ENCODE results near the gene KRTAP5-7. TPM values are rescaled to one million over a fixed set of nuclear protein-coding genes. Genes with fewer than 3 reads are reported as not detected.

Gene KRTAP5-7
- total and polyA plus RNA-seq, 2 of the 13 experiments (the other 11 are each of a cell fraction or from before 2014, with no cell fraction given): 0.54 TPM; not detected in 1

DNA sequence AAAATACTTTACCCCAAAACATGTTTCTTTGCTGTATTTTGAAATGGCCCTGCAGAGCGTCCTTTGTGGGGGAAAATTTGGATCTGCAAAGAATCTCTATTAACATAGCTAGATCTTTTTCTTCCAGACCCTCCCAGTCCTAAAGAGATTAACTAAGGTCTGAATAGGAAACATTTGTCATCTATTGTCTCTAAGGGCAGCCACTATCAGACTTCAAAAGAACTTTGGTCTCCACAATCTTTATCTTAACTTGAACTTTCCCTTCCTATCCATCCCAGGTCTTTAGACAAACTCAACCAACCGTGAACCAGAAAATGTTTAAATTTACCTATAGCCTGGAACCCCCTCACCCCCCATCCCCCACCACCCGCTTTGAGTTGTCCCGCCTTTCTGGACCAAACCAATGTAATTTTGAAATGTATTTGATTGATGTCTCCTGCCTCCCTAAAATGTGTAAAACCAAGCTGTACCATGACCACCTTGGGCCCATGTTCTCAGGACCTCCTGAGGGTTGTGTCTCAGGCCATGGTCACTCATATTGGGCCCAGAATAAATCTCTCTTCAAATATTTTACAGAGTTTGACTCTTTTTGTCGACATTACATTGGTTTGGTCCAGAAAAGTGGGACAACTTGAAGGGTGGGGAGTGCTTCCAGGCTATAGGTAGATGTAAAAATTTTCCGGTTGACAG lies 17.6 kb downstream of the KRTAP5-7 start (continued):
- TF ChIP-seq, protein P1, sequence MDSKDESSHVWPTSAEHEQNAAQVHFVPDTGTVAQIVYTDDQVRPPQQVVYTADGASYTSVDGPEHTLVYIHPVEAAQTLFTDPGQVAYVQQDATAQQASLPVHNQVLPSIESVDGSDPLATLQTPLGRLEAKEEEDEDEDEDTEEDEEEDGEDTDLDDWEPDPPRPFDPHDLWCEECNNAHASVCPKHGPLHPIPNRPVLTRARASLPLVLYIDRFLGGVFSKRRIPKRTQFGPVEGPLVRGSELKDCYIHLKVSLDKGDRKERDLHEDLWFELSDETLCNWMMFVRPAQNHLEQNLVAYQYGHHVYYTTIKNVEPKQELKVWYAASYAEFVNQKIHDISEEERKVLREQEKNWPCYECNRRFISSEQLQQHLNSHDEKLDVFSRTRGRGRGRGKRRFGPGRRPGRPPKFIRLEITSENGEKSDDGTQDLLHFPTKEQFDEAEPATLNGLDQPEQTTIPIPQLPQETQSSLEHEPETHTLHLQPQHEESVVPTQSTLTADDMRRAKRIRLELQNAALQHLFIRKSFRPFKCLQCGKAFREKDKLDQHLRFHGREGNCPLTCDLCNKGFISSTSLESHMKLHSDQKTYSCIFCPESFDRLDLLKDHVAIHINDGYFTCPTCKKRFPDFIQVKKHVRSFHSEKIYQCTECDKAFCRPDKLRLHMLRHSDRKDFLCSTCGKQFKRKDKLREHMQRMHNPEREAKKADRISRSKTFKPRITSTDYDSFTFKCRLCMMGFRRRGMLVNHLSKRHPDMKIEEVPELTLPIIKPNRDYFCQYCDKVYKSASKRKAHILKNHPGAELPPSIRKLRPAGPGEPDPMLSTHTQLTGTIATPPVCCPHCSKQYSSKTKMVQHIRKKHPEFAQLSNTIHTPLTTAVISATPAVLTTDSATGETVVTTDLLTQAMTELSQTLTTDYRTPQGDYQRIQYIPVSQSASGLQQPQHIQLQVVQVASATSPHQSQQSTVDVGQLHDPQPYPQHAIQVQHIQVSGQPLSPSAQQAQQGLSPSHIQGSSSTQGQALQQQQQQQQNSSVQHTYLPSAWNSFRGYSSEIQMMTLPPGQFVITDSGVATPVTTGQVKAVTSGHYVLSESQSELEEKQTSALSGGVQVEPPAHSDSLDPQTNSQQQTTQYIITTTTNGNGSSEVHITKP (CRISPR knock-in tag; IDR thresholded peaks at IDR 0.05; ENCODE audit: low read depth): peak; percentile 62; the same call in 1 of the 2 replicates
- TF ChIP-seq GABPB1 (CRISPR knock-in tag; IDR thresholded peaks at IDR 0.05) (no peak), HNF4A (CRISPR knock-in tag; IDR thresholded peaks at IDR 0.05) (0 out of 2 replicates have a peak, but pooled peaks have one; percentile 14), PPARG (CRISPR knock-in tag; conservative IDR thresholded peaks at IDR 0.05) (peak; percentile 81), SOX13 (IDR thresholded peaks at IDR 0.05) (no peak), SOX13 (CRISPR knock-in tag; conservative IDR thresholded peaks at IDR 0.05 in 1 of 2, IDR thresholded peaks at IDR 0.05 in 1 of 2) (peak in 1 of 2 experiments; percentile 65; a peak in 2 of 4 replicates)

DNA sequence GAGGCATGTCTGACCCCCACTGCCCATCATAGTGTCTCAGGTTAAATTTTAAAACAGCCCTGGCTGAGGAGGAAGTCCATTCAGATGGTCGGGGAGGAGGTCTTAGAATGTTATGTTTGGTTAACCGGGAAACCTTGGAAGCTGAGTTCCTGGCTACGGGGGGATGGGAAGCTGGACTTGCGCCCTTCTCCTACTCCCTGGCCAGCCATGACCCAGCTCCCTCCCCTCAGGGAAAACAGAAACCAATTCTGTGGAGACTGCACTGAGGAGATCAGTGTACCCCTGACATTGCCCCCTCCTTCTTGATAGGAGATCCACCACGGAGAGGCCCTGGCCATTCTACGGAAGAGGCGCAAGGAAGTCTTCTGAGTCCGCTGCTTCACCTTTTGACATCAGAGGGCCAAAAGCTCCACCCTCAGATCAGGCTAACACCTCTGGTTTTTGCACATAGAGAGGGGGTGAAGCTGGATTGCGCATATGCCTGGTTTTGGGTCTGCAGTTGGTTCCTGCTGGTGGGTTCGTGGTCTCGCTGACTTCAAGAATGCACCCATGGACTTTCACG lies 18.4 kb downstream of the KRTAP5-7 start:
- Histone ChIP-seq H3K9me3 (ENCODE audit: low read length) (no peaks in the 10 kb centered on the region), H4K20me1 (ENCODE audit: insufficient read depth, low read length) (no peaks in the 10 kb centered on the region), H3K4me1 (ENCODE audit: insufficient read depth, low read length) (peaks cover 96% of the 10 kb centered on the region), H3K9ac (ENCODE audit: insufficient read depth, low read depth, low read length) (no peak overlapping the region), H3K36me3 (replicated peaks in 1 of 2; ENCODE audit: control insufficient read depth in 1 of 2, insufficient read depth in 2 of 2, low read length in 2 of 2) (no peaks in the 10 kb centered on the region), H2AFZ (ENCODE audit: low read length) (no peak overlapping the region), H3K27ac (ENCODE audit: extremely low read length, insufficient read depth, low read length) (peak overlapping the region; percentile 2), H3K27me3 (ENCODE audit: control insufficient read depth in 1 of 2, insufficient read depth in 2 of 2, low read length in 2 of 2) (no peaks in the 10 kb centered on the region), H3K4me3 (replicated peaks in 1 of 3; ENCODE audit: insufficient read depth in 1 of 3, low read depth in 2 of 3, low read length in 3 of 3) (peak overlapping the region in 1 of 3 experiments; percentile 18; a peak in 2 of 6 replicates), H3K4me2 (ENCODE audit: low read depth, low read length) (peak overlapping the region; percentile 67), H3K79me2 (ENCODE audit: insufficient read depth, low read length) (no peaks in the 10 kb centered on the region)
- POLR2A ChIA-PET: interaction anchor here (0.6 kb wide), 1 partner anchor 19 kb away, joined by 3 read pairs; the partner anchor contains the start of gene KRTAP5-7
- BruUV-seq (replicated peaks): no TSS peak
- CTCF ChIA-PET (ENCODE audit: low intra/inter-chr PET ratio, low total read pairs): no interaction called here
- DNase-seq (ENCODE audit: low spot score): no peak
- FAIRE-seq: no peak
- ATAC-seq: no peak
- intact Hi-C loops (cut with micrococcal nuclease; ENCODE audit: unreplicated experiment): no loop called here
- in situ Hi-C loops (cut with HindIII; ENCODE audit: extremely low pct_ligation_motif_present, low pct_unique_long_range_greater_than_20kb): no loop called here
- 50% methylated on average over 8 of the region's 12 CpGs for whole genome bisulfite sequencing (ENCODE audit: low lambda C conversion rate)
- TF ChIP-seq ZNF546 (CRISPR knock-in tag; conservative IDR thresholded peaks at IDR 0.05): no peak
- 0 out of 2 replicates have a peak, but pooled peaks have one; percentile 45 for TF ChIP-seq MTA1 (CRISPR knock-in tag; IDR thresholded peaks at IDR 0.05; ENCODE audit: borderline replicate concordance)
- TF ChIP-seq ZBTB38 (CRISPR knock-in tag; IDR thresholded peaks at IDR 0.05): peak; percentile 88
- TF ChIP-seq, protein P1 (CRISPR knock-in tag; IDR thresholded peaks at IDR 0.05; ENCODE audit: low read depth): 0 out of 2 replicates have a peak, but pooled peaks have one; percentile 6
- TF ChIP-seq ELF3 (CRISPR knock-in tag; IDR thresholded peaks at IDR 0.05): 0 out of 2 replicates have a peak, but pooled peaks have one; percentile 31
- peak; percentile 62 for TF ChIP-seq NRL (CRISPR knock-in tag; IDR thresholded peaks at IDR 0.05; ENCODE audit: borderline replicate concordance)
